ENCODE measurements around the gene DRC7.

Gene DRC7

GRCh38 chr16:57675741-57676551 is 18.7 kb upstream of the DRC7 start:
- DNase-seq (ENCODE audit: low read depth, low spot score) = no peak

- DNase-seq (ENCODE audit: low read depth, low spot score) = no peak
Observed at GRCh38 chr16:57676553-57677085, 18.0 kb upstream of the DRC7 start.

- DNase-seq (ENCODE audit: low read depth, low spot score) = no peak
Observed at GRCh38 chr16:57677622-57678369, 16.8 kb upstream of the DRC7 start.

GRCh38 chr16:57679016-57679415 is 15.6 kb upstream of the DRC7 start:
- no peak for DNase-seq (ENCODE audit: low read depth, low spot score)

GRCh38 chr16:57679767-57680482 is 14.7 kb upstream of the DRC7 start:
- no peak for DNase-seq (ENCODE audit: low read depth, low spot score)

GRCh38 chr16:57680842-57681375 is 13.7 kb upstream of the DRC7 start:
- DNase-seq (ENCODE audit: low read depth, low spot score) = no peak

GRCh38 chr16:57681950-57682728 is 12.5 kb upstream of the DRC7 start:
- no peak for DNase-seq (ENCODE audit: low read depth, low spot score)

- DNase-seq (ENCODE audit: low read depth, low spot score) = no peak
Observed at GRCh38 chr16:57682809-57683635, 11.6 kb upstream of the DRC7 start.

- no peak for DNase-seq (ENCODE audit: low read depth, low spot score)
Observed at GRCh38 chr16:57683636-57684545, 10.7 kb upstream of the DRC7 start.

GRCh38 chr16:57684626-57685358 is 9.8 kb upstream of the DRC7 start:
- DNase-seq (ENCODE audit: low read depth, low spot score) = no peak

- no peak for DNase-seq (ENCODE audit: low read depth, low spot score)
Observed at GRCh38 chr16:57685633-57686032, 9.0 kb upstream of the DRC7 start.

- no peak for DNase-seq (ENCODE audit: low read depth, low spot score)
Observed at GRCh38 chr16:57686577-57686976, 8.0 kb upstream of the DRC7 start.

- no peak for DNase-seq (ENCODE audit: low read depth, low spot score)
Observed at GRCh38 chr16:57687363-57687929, 7.2 kb upstream of the DRC7 start.

- no peak for DNase-seq (ENCODE audit: low read depth, low spot score)
Observed at GRCh38 chr16:57688487-57688986, 6.1 kb upstream of the DRC7 start.

- DNase-seq (ENCODE audit: low read depth, low spot score) = no peak
Observed at GRCh38 chr16:57688987-57689761, 5.4 kb upstream of the DRC7 start.

- no peak for DNase-seq (ENCODE audit: low read depth, low spot score)
Observed at GRCh38 chr16:57689762-57690558, 4.6 kb upstream of the DRC7 start.

Measured in smooth muscle cell of the brain vasculature (primary cell).